HepG2 (cell line): ENCODE measurements around the gene CCDC8. TPM values are rescaled to one million over a fixed set of nuclear protein-coding genes. Genes with fewer than 3 reads are reported as not detected.

Experiments
- ATAC-seq: fragments of 200-7000 bp; cut with Tn5 transposase; 3 replicates; pipeline ENCODE4 v1.9.1; 2020; ENCODE audit warnings: mild to moderate bottlenecking, moderate library complexity
- BruUV-seq: library from RNA; stranded (reverse); fragments of 400-500 nt; replicated peaks from 2 replicates; lab custom pipeline; 2021; lab: Mats Ljungman, UMichigan
- CTCF ChIA-PET: fragments of 300-600 bp; formaldehyde crosslinking; extraction: SDS; loops from one replicate; lab custom pipeline; 2021; ENCODE audit warnings: low total read pairs, inconsistent platforms, low intra/inter-chr PET ratio; lab: Yijun Ruan, JAX
- POLR2A ChIA-PET: fragments of 350-600 bp; sonication (Branson Sonifier 250); formaldehyde crosslinking; loops from one replicate; lab custom pipeline; 2020; ENCODE audit warnings: antibody characterized with exemption, inconsistent platforms; lab: Yijun Ruan, JAX
- DNase-seq: peaks from one replicate; pipeline ENCODE4 v3.0.0-alpha.2; 2015; ENCODE audit warnings: low spot score
- FAIRE-seq: peaks from 3 replicates; lab custom pipeline; 2011; peaks lifted over from hg19 to GRCh38; lab: Jason Lieb, UNC
- H2AFZ ChIP-seq: one replicate; pipeline ENCODE4 v1.6.1; 2011; ENCODE audit warnings: low read length, inconsistent platforms
- H3K27ac ChIP-seq: fragments of 300-600 bp; 3 replicates; pipeline ENCODE4 v1.8.0; 2011; ENCODE audit warnings: mixed run types, mild to moderate bottlenecking, mixed read lengths, low read length, inconsistent platforms; ENCODE audit not compliant: insufficient read depth; ENCODE audit errors: extremely low read length
- H3K27me3 ChIP-seq, 2 experiments: fragments of 200-600 bp in 1 of 2; 2 replicates in 1 of 2; 3 replicates in 1 of 2; pipeline versions ENCODE4 v1.6.0 to v1.8.0; 2011; ENCODE audit warnings: low read length in 2 of 2, mild to moderate bottlenecking in 2 of 2, moderate library complexity in 2 of 2, inconsistent platforms in 1 of 2; ENCODE audit not compliant: insufficient read depth in 2 of 2, control insufficient read depth in 1 of 2
- H3K36me3 ChIP-seq, 2 experiments: fragments of 200-600 bp in 1 of 2; replicated peaks in 1 of 2; 2 replicates in 1 of 2; 3 replicates in 1 of 2; pipeline versions ENCODE4 v1.5.1 to v1.8.0; 2011; ENCODE audit warnings: low read length in 2 of 2, inconsistent platforms in 1 of 2; ENCODE audit not compliant: insufficient read depth in 2 of 2, control insufficient read depth in 1 of 2
- H3K4me1 ChIP-seq: 2 replicates; pipeline ENCODE4 v1.5.1; 2012; ENCODE audit warnings: low read length, inconsistent platforms; ENCODE audit not compliant: insufficient read depth
- H3K4me2 ChIP-seq: 2 replicates; pipeline ENCODE4 v1.6.0; 2011; ENCODE audit warnings: low read depth, low read length, inconsistent platforms
- H3K4me3 ChIP-seq, 3 experiments: fragments of 200-600 bp in 1 of 3; sonication (generic), shearing (Covaris generic) in 1 of 3; replicated peaks in 1 of 3; 2 replicates each; pipeline ENCODE4 v1.5.1; 2011 to 2016; ENCODE audit warnings: low read length in 3 of 3, inconsistent platforms in 2 of 3, low read depth in 2 of 3, mild to moderate bottlenecking in 2 of 3, control low read depth in 1 of 3, mixed read lengths in 1 of 3; ENCODE audit not compliant: insufficient read depth in 1 of 3
- H3K79me2 ChIP-seq: one replicate; pipeline ENCODE4 v1.6.1; 2011; ENCODE audit warnings: low read length, inconsistent platforms; ENCODE audit not compliant: insufficient read depth
- H3K9ac ChIP-seq: 2 replicates; pipeline ENCODE4 v1.6.0; 2011; ENCODE audit warnings: mild to moderate bottlenecking, low read depth, low read length, inconsistent platforms; ENCODE audit not compliant: insufficient read depth
- H3K9me3 ChIP-seq: 2 replicates; pipeline ENCODE4 v1.5.1; 2012; ENCODE audit warnings: mild to moderate bottlenecking, low read length
- H4K20me1 ChIP-seq: 2 replicates; pipeline ENCODE4 v1.6.0; 2011; ENCODE audit warnings: inconsistent platforms, mild to moderate bottlenecking, low read length, moderate library complexity; ENCODE audit not compliant: insufficient read depth
- CTCF ChIP-seq: sonication (generic); formaldehyde crosslinking; IDR thresholded peaks from 2 replicates; pipeline ENCODE4 v1.5.0; 2020; ENCODE audit warnings: mild to moderate bottlenecking, missing genetic modification reagents, moderate library complexity
- JUND ChIP-seq: sonication (generic); formaldehyde crosslinking; IDR thresholded peaks from 2 replicates; pipeline ENCODE4 v1.8.0; 2022; ENCODE audit warnings: mild to moderate bottlenecking, missing genetic modification reagents
- SMAD3 ChIP-seq: sonication (generic); formaldehyde crosslinking; IDR thresholded peaks from 2 replicates; pipeline ENCODE4 v1.4.0; 2020; ENCODE audit warnings: missing genetic modification reagents
- SOX6 ChIP-seq, 2 experiments: fragments of 450-650 bp in 1 of 2; sonication (generic) in 1 of 2; formaldehyde crosslinking in 1 of 2; IDR thresholded peaks; 2 replicates each; pipeline versions ENCODE4 v1.4.0 to v1.6.1; 2017 to 2020; ENCODE audit warnings: antibody characterized with exemption in 1 of 2, mild to moderate bottlenecking in 1 of 2, missing genetic modification reagents in 1 of 2
- ZNF569 ChIP-seq: sonication (generic); formaldehyde crosslinking; IDR thresholded peaks from 2 replicates; pipeline ENCODE4 v1.5.0; 2020; ENCODE audit warnings: mild to moderate bottlenecking, missing genetic modification reagents, moderate library complexity, borderline replicate concordance
- ZNF777 ChIP-seq: sonication (generic); formaldehyde crosslinking; IDR thresholded peaks from 2 replicates; pipeline ENCODE4 v1.4.0; 2020; ENCODE audit warnings: missing genetic modification reagents
- ZSCAN12 ChIP-seq: sonication (generic); formaldehyde crosslinking; IDR thresholded peaks from 2 replicates; pipeline ENCODE4 v1.9.0; 2021; ENCODE audit warnings: mild to moderate bottlenecking, missing genetic modification reagents
- WGBS: methylation state at CpG from one replicate; pipeline ENCODE4 v1.1.6; 2017; ENCODE audit warnings: low lambda C conversion rate; 5-methylcytosine and 5-hydroxymethylcytosine counted together
- in situ Hi-C: cut with HindIII; loops from 2 replicates; pipeline ENCODE4 v1.10.0; 2017; ENCODE audit warnings: low pct_unique_long_range_greater_than_20kb; ENCODE audit not compliant: extremely low pct_ligation_motif_present
- intact Hi-C: fragments of 100-400 bp; cut with micrococcal nuclease; formaldehyde crosslinking; loops from one replicate; pipeline ENCODE4 v1.10.0; 2022; ENCODE audit not compliant: unreplicated experiment
- polyA plus RNA-seq, 8 experiments: library from polyadenylated mRNA; depleted of rRNA in 3 of 8; stranded (reverse) in 7 of 8; unstranded in 1 of 8; fragments of >200 nt; fragmentation: Illumina TruSeq in 4 of 8; extraction: Trizol in 4 of 8; gene quantifications; 2 replicates each; pipeline versions ENCODE4 v1.2.1 to v1.2.3, GENCODE V29; 2011 to 2016; ENCODE audit warnings: low read depth in 4 of 8, missing spikeins in 1 of 8, mixed read lengths in 1 of 8; ENCODE audit not compliant: insufficient read depth in 1 of 8
- total RNA-seq, 5 experiments: library from RNA; depleted of rRNA; stranded (reverse); fragments of >200 nt; fragmentation: Illumina TruSeq; extraction: Trizol; gene quantifications; 2 replicates each; pipeline ENCODE4 v1.2.3, GENCODE V29; 2016; ENCODE audit warnings: low read depth in 1 of 5
- TF ChIP-seq, protein P1 (sequence below): sonication (generic); formaldehyde crosslinking; IDR thresholded peaks from 2 replicates; pipeline ENCODE4 v1.8.0; 2022; ENCODE audit warnings: missing genetic modification reagents, mild to moderate bottlenecking, borderline replicate concordance

Gene CCDC8
- total and polyA plus RNA-seq, 2 of the 13 experiments (the other 11 are each of a cell fraction or from before 2014, with no cell fraction given), result 0.04 TPM; not detected in 1

DNA sequence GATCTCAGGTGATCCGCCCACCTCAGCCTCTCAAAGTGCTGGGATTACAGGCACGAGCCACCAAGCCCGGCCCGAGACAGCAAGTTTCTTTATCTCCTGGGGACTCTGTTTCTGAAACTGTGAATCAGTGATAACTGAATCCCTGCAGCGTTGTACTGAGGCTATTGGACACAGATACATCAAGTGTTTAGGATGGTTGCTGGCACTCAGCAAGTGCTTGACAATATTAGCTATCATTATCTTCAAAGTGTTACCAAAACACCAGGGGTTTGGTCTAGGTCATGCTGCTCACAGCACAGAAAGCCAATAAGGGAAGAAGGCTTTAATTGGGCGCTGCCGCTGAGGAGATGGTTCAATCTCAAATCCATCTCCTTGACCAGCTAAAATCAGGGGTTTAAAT, 35.9 kb upstream of the CCDC8 start:
- no peaks in the 10 kb centered on the region for H4K20me1 ChIP-seq
- ChIA-PET CTCF (no interaction called here), POLR2A (no interaction called here)
- DNase-seq (no peak), ATAC-seq (no peak), FAIRE-seq (no peak)
- no peak overlapping the region for H2AFZ ChIP-seq
- in situ Hi-C loops (no loop called here), intact Hi-C loops (no loop called here)
- no peaks in the 10 kb centered on the region for H3K27me3 ChIP-seq
- H3K4me1 ChIP-seq, result no peaks in the 10 kb centered on the region
- WGBS, result 54% methylated on average over 5 of the region's 7 CpGs
- no peak overlapping the region for H3K27ac ChIP-seq
- no peaks in the 10 kb centered on the region for H3K36me3 ChIP-seq
- H3K79me2 ChIP-seq, result no peaks in the 10 kb centered on the region
- TF ChIP-seq ZNF777 (CRISPR knock-in tag) (no peak), SMAD3 (no peak), JUND (no peak), ZNF569 (CRISPR knock-in tag) (no peak), CTCF (CRISPR knock-in tag) (no peak), SOX6 (IDR thresholded peaks at IDR 0.05) (no peak), SOX6 (CRISPR knock-in tag; IDR thresholded peaks at IDR 0.05) (no peak), ZSCAN12 (no peak)
- TF ChIP-seq, protein P1, sequence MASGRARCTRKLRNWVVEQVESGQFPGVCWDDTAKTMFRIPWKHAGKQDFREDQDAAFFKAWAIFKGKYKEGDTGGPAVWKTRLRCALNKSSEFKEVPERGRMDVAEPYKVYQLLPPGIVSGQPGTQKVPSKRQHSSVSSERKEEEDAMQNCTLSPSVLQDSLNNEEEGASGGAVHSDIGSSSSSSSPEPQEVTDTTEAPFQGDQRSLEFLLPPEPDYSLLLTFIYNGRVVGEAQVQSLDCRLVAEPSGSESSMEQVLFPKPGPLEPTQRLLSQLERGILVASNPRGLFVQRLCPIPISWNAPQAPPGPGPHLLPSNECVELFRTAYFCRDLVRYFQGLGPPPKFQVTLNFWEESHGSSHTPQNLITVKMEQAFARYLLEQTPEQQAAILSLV (CRISPR knock-in tag), result no peak
- H3K4me2 ChIP-seq, result no peak overlapping the region
- H3K4me3 ChIP-seq, result no peak overlapping the region
- H3K9me3 ChIP-seq, result no peaks in the 10 kb centered on the region
- BruUV-seq, result no TSS peak
- H3K9ac ChIP-seq, result no peak overlapping the region
